ENCODE results near the gene BEST3. TPM values are rescaled to one million over a fixed set of nuclear protein-coding genes. Genes with fewer than 3 reads are reported as not detected.

Gene BEST3
- total RNA-seq, 4 donors from 2014 or later, result not detected

- TF ChIP-seq CTCF (IDR thresholded peaks at IDR 0.05; ENCODE audit: low read depth), result no peak
Measured at GRCh38 chr12:69687390-69687789, 11.7 kb downstream of the BEST3 start.

GRCh38 chr12:69686731-69687130 lies 12.4 kb downstream of the BEST3 start:
- no peak for TF ChIP-seq CTCF (IDR thresholded peaks at IDR 0.05; ENCODE audit: low read depth)

- TF ChIP-seq CTCF (IDR thresholded peaks at IDR 0.05; ENCODE audit: low read depth), result no peak
Measured at GRCh38 chr12:69685810-69686209, 13.3 kb downstream of the BEST3 start.

- no peak for TF ChIP-seq CTCF (IDR thresholded peaks at IDR 0.05; ENCODE audit: low read depth)
Measured at GRCh38 chr12:69684466-69684865, 14.6 kb downstream of the BEST3 start.

- no peak for TF ChIP-seq CTCF (IDR thresholded peaks at IDR 0.05; ENCODE audit: low read depth)
Measured at GRCh38 chr12:69682110-69682755, 16.9 kb downstream of the BEST3 start.

- TF ChIP-seq CTCF (IDR thresholded peaks at IDR 0.05; ENCODE audit: low read depth), result no peak
Measured at GRCh38 chr12:69679119-69679518, 20.0 kb downstream of the BEST3 start.

GRCh38 chr12:69676257-69677012 lies 22.7 kb downstream of the BEST3 start:
- no peak for TF ChIP-seq CTCF (IDR thresholded peaks at IDR 0.05; ENCODE audit: low read depth)

Measured in subcutaneous adipose tissue (tissue), 4 donors.